Activated gamma-delta T cell treated with Interleukin-2 at 50 U/mL for 16 hours (primary cell): ENCODE results near the gene FOXP1.
"Not testable (repeated sequence)": the region's sequence is repeated elsewhere in the genome, so short reads cannot be mapped to it uniquely, and the experiment has no call there.

ENCODE experiments used
- DNase-seq: peaks from one replicate; pipeline ENCODE4 v3.0.0-alpha.2; 2020

The FOXP1 gene

GRCh38 chr3:71356265-71356664 is 227.3 kb downstream of the FOXP1 start:
- no peak for DNase-seq

GRCh38 chr3:71355862-71356261 is 227.7 kb downstream of the FOXP1 start:
- DNase-seq = no peak

DNA sequence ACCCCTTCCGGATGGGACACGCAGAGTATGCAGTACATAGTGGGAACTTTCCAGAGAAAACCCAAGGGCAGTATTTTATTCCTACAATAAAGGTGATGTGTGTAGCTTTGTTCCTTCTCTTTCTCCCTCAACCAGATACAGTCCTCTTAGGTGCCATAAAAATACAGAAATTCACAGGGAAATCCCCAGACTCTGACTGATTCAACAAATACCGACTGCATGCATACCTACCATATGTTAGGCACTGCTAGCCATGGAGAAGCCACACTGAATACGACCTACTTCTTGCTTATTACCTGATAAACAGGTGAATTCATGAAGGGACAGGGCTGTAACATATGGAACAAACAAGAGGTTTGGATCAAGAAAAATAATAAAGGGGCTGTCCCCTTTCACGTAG is 228.5 kb downstream of the FOXP1 start:
- no peak for DNase-seq

DNA sequence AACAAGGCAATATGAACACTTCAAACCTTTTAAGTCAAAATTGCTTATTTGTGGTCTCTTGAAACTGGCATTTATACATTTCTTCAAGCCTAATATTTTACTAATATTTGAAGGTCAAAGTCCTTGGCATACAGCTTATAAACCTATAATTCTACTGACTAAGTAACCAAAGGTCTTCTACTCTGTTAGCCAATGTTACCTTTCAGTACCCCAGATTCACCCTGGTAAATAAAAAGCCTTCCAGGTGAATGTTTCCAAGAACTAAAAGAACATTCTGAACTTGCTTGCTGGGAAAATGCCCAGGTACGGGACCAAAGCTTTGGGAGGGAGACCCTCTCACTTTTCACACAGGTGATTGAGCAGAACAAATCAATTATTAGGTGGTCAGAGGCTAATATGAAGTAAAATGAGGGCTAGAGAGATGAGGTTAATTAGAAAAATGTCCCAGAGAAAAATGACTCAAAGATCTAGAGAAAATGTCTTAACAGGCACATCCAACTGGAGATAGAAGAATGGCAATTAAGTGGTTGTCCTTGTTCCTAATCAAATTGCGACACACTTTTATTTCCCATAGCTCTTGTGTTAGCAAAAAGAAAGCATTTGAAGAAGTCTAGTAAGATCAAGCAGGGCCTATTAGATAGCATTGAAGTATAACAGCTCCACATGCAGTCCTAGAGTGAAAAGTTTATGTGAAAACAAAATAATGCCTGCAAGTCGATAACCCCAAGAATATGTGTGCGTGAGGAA is 232.0 kb downstream of the FOXP1 start:
- DNase-seq = no peak

- no peak for DNase-seq
These were observed 232.5 kb downstream of the FOXP1 start for GRCh38 chr3:71350998-71351397.

DNA sequence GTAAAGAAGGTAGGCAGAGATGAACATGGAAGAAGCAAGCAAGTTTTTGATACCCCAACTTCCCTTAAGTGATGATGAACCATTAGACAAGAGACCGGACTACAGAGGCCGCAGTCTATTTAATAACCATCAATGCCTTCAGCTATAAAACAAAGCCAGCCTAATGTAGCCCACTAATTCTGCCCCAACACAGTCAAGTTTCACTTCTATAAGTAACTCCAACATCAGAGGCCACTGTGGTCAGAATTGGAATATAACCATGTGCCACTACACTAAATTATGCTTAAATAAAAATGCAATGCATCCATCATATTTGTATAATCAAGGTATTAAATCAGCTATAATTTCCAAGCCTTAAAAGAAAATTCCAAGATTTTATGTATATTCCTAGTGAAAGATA is 234.7 kb downstream of the FOXP1 start:
- DNase-seq = no peak

DNA sequence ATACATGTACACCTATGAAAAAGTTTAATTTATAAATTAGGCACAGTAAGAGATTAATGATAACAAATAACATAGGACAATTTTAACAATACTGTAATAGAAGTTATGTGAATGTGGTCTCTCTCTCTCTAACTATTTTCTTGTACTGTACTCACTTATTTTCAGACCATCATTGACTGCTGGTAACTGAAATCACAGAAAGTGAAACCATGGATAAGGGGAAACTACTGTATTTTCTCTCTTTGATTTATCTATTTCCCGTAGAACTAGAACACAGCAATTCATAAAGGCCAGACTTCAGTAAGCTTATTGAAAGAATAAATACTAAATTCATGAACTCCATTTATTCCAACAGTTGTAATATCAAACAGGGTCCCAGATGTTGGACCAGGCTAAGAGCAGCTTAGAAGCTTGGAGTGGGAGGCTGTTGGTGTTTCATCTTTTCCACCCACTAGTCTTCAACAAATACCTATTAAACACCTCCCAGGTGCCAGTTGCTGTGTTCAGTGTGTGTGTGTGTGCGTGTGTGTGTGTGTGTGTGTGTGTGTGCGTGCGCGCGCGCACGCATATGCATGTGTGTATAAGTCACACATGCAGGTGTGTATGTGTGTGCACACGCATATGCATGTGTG is 235.4 kb downstream of the FOXP1 start:
- DNase-seq = no peak

- no peak for DNase-seq
These were observed 237.5 kb downstream of the FOXP1 start for GRCh38 chr3:71346061-71346460.

GRCh38 chr3:71345429-71346040 is 238.0 kb downstream of the FOXP1 start:
- DNase-seq = no peak

- no peak for DNase-seq
These were observed 241.8 kb downstream of the FOXP1 start for GRCh38 chr3:71341721-71342120.

DNA sequence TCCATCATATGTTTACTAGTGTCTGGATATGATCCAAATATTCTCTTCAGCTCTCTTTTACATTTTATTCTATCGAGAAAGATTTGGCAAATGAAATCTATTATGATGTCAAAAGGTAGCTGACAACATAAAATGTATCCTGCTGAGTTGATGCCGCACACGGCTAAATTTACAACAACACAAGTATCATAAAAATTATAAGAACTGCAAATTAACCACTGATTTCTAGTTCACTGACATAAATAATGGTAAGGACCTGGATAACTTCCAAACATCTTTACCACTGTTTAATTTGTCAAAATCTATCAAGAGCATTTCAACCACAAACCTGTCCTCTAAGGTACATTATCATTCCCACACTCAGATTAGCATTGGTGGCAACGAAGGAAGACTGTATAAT is 244.5 kb downstream of the FOXP1 start:
- no peak for DNase-seq

DNA sequence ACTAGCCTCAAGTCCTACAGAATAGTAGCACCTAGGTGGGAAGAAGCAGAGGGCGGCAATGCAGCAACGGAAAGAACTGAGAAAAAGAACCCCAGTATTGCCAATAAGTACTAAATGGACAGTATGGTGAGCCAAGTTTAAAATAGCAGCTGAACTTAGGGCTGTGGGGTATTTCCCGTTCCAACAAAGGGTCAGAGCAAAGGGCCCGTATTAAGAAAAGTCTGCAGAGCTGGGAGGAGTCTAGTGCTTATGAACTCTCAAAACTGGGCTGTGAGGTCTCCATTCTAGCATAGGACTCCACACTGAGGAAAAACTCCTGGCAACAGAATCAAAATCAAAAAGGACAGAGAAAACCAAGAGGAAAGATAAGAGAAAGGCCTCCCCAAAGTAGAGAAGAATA is 250.7 kb downstream of the FOXP1 start:
- DNase-seq = no peak

DNA sequence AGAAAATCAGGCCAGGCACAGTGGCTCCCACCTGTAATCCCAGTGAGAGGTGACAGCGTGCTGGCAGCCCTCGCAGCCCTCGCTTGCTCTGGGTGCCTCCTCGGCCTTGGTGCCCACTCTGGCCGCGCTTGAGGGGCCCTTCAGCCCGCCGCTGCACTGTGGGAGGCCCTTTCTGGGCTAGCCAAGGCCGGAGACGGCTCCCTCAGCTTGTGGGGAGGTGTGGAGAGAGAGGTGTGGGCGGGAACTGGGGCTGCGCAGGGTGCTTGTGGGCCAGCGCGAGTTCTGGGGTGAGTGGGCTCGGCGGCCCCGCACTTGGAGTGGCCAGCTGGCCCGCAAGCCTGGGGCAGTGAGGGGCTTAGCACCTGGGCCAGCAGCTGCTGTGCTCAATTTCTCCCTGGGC is 252.6 kb downstream of the FOXP1 start:
- DNase-seq = no peak

DNA sequence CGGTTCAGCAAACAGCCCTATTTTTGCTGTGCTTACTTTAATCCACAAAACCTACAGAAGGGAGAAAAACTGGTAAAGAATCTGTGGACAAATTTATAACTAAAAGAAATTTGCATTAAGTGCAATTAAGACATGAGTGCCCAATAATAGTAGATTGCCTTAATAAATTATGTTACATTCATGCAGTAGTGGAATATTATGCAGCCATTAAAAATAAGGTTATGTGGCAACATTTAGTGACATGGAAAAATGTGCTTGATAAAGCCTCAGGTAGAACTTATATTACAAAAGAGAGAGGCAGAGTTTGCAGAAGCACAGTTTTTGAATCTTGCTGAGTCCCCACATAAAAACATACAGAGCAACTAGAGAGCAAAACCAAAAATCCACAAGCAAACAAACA is 253.0 kb downstream of the FOXP1 start:
- DNase-seq = no peak

- DNase-seq = no peak
These were observed 253.7 kb downstream of the FOXP1 start for GRCh38 chr3:71329817-71330216.

DNA sequence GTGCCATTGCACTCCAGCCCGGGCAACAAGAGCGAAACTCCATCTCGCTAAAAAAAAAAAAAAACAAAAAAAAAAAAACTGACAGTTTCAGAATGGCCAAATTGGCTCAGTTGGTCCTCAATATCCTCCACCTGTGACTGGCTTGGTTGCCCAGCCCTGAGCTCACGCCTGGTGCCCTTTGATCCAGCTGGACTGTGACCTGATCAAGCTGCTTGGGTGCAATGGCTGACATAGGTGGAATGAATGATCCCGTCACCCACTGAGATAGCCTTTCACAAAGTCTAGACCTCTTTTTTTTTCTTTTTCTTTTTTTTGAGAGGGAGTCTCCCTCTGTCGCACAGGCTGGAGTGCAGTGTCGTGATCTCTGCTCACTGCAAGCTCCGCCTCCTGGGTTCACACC is 254.6 kb downstream of the FOXP1 start:
- DNase-seq = no peak

GRCh38 chr3:71327936-71328335 is 255.6 kb downstream of the FOXP1 start:
- no peak for DNase-seq

DNA sequence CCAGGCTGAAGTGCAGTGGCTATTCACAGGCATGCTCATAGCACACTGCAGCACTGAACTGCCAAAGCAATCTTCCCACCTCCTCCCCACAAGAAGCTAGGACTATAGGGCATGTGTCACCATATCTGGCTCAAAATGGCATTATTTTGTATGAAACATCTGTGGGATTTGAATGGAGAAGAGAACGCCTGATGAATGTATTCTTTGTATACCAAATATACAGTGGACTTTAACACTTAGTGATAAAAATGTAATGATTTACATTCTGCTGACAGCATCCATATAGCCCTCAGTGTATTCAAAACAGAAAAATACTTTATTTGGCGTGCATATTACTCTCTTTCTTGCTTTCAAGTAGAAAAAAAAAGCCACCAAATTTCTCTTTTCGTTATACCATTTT is 257.8 kb downstream of the FOXP1 start:
- no peak for DNase-seq

GRCh38 chr3:71324224-71324623 is 259.3 kb downstream of the FOXP1 start:
- not testable (repeated sequence) for DNase-seq

DNA sequence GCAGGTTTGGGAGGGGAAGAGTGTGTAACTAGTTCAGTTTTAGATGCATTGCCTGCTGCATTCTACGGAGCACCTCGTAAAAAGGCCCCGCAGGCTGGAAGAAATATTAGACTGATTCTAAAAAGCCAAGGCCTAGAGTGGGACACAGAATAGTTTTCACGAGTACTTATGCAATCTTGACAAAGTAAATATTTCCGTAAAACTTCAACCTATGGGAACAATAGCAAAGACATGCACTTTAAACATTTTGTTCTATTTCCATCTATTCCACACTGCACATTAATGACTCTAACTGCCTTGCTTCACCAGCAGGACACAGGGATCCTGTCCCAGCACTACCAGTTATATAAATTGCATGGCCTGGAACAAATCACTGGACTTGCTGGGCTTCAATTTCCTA is 260.0 kb downstream of the FOXP1 start:
- no peak for DNase-seq

GRCh38 chr3:71322154-71322553 is 261.4 kb downstream of the FOXP1 start:
- no peak for DNase-seq

- DNase-seq = no peak
These were observed 263.8 kb downstream of the FOXP1 start for GRCh38 chr3:71319771-71320170.

DNA sequence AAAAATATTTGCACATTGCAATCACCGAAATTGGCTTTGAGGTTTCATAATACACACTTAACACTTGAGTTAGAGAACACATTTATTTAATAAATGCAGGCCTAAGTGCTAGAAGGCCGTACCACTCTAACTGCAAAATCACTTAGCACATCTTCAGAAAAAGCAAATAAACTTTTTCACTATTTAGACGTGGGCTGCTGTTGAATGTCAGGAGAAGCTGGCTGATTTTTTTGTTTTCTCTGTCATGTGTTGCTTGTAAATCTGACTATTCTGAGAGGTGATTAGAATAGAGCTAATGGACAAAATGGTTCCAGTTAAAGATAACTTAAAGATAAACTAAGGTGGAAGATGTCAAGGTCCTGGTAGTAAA is 265.1 kb downstream of the FOXP1 start:
- no peak for DNase-seq

- no peak for DNase-seq
These were observed 265.6 kb downstream of the FOXP1 start for GRCh38 chr3:71317749-71318457.
